BLaER1 (cell line): Measurements from ENCODE around the gene ZAR1L.
A peak's percentile ranks its signal among the peaks of the same experiment; 100 is the strongest.

Experiments
- H3K27ac ChIP-seq: shearing (Covaris generic); formaldehyde crosslinking; 2 replicates; pipeline ENCODE4 v1.8.1; 2022
- H3K27me3 ChIP-seq: shearing (Covaris generic); formaldehyde crosslinking; 2 replicates; pipeline ENCODE4 v1.8.1; 2022
- H3K36me3 ChIP-seq: shearing (Covaris generic); formaldehyde crosslinking; 2 replicates; pipeline ENCODE4 v1.8.1; 2022
- H3K4me1 ChIP-seq: shearing (Covaris generic); formaldehyde crosslinking; 2 replicates; pipeline ENCODE4 v1.8.1; 2022
- H3K4me2 ChIP-seq: shearing (Covaris generic); formaldehyde crosslinking; 2 replicates; pipeline ENCODE4 v1.8.1; 2022
- H3K4me3 ChIP-seq: shearing (Covaris generic); formaldehyde crosslinking; 2 replicates; pipeline ENCODE4 v1.8.1; 2022
- H3K9ac ChIP-seq: shearing (Covaris generic); formaldehyde crosslinking; 2 replicates; pipeline ENCODE4 v1.8.1; 2022
- H3K9me3 ChIP-seq: shearing (Covaris generic); formaldehyde crosslinking; 2 replicates; pipeline ENCODE4 v1.8.1; 2022
- H4K20me1 ChIP-seq: shearing (Covaris generic); formaldehyde crosslinking; 2 replicates; pipeline ENCODE4 v1.8.1; 2022
- Cebpa-rat ChIP-seq: shearing (Covaris generic); IDR thresholded peaks from 2 replicates; pipeline ENCODE4 v1.8.1; 2022

Gene ZAR1L

GRCh38 chr13:32320528-32320927, 5.4 kb upstream of the ZAR1L start:
- Histone ChIP-seq H3K9me3 (peaks cover 8% of the 10 kb centered on the region; the same call in 1 of the 2 replicates), H3K4me1 (peaks cover 12% of the 10 kb centered on the region), H3K27me3 (no peaks in the 10 kb centered on the region), H3K36me3 (peaks cover 53% of the 10 kb centered on the region), H3K9ac (no peak overlapping the region), H4K20me1 (no peaks in the 10 kb centered on the region), H3K4me3 (no peak overlapping the region), H3K27ac (no peak overlapping the region), H3K4me2 (no peak overlapping the region)
- no peak for TF ChIP-seq Cebpa-rat

GRCh38 chr13:32317716-32318465, 2.7 kb upstream of the ZAR1L start:
- Histone ChIP-seq H3K4me1 (peaks cover 21% of the 10 kb centered on the region), H4K20me1 (no peaks in the 10 kb centered on the region), H3K9ac (no peak overlapping the region), H3K9me3 (peaks cover 13% of the 10 kb centered on the region), H3K4me3 (no peak overlapping the region), H3K27ac (no peak overlapping the region), H3K36me3 (peaks cover 41% of the 10 kb centered on the region), H3K27me3 (no peaks in the 10 kb centered on the region), H3K4me2 (no peak overlapping the region)
- no peak for TF ChIP-seq Cebpa-rat

- Histone ChIP-seq H3K27ac (peak overlapping the region; percentile 94), H4K20me1 (no peaks in the 10 kb centered on the region)
Measured at GRCh38 chr13:32316501-32316900, 1.3 kb upstream of the ZAR1L start.

GRCh38 chr13:32316028-32316339, 821 bp upstream of the ZAR1L start:
- no peaks in the 10 kb centered on the region for H4K20me1 ChIP-seq
- H3K27ac ChIP-seq: peak overlapping the region; percentile 94
- no peaks in the 10 kb centered on the region for H3K27me3 ChIP-seq
- H3K9me3 ChIP-seq: peaks cover 5% of the 10 kb centered on the region; the same call in 1 of the 2 replicates
- peaks cover 21% of the 10 kb centered on the region for H3K4me1 ChIP-seq
- TF ChIP-seq Cebpa-rat: no peak
- H3K4me2 ChIP-seq: peak overlapping the region; percentile 91
- H3K36me3 ChIP-seq: peaks cover 22% of the 10 kb centered on the region
- H3K4me3 ChIP-seq: peak overlapping the region; percentile 81
- H3K9ac ChIP-seq: peak overlapping the region; percentile 88

More at GRCh38 chr13:32316501-32316900, 1.3 kb upstream of the ZAR1L start:
- Histone ChIP-seq H3K4me1 (peaks cover 21% of the 10 kb centered on the region), H3K36me3 (peaks cover 27% of the 10 kb centered on the region), H3K4me3 (peak overlapping the region; percentile 81), H3K9ac (peak overlapping the region; percentile 88), H3K27me3 (no peaks in the 10 kb centered on the region), H3K9me3 (peaks cover 5% of the 10 kb centered on the region; the same call in 1 of the 2 replicates), H3K4me2 (peak overlapping the region; percentile 91)
- TF ChIP-seq Cebpa-rat: no peak

- Histone ChIP-seq H3K9me3 (peaks cover 5% of the 10 kb centered on the region; the same call in 1 of the 2 replicates), H4K20me1 (no peaks in the 10 kb centered on the region), H3K4me3 (peak overlapping the region; percentile 81), H3K4me1 (peaks cover 30% of the 10 kb centered on the region), H3K4me2 (peak overlapping the region; percentile 91), H3K36me3 (peaks cover 9% of the 10 kb centered on the region; the same call in 1 of the 2 replicates), H3K27me3 (no peaks in the 10 kb centered on the region), H3K27ac (peak overlapping the region; percentile 94), H3K9ac (peak overlapping the region; percentile 88)
- TF ChIP-seq Cebpa-rat: no peak
Measured at GRCh38 chr13:32314271-32315237, 609 bp downstream of the ZAR1L start.

GRCh38 chr13:32311188-32311897, 3.8 kb downstream of the ZAR1L start:
- Histone ChIP-seq H4K20me1 (no peaks in the 10 kb centered on the region), H3K4me3 (no peak overlapping the region)

GRCh38 chr13:32310134-32310706, 4.9 kb downstream of the ZAR1L start:
- peaks cover 26% of the 10 kb centered on the region for H3K4me1 ChIP-seq
- no peak overlapping the region for H3K27ac ChIP-seq
- no peak overlapping the region for H3K4me3 ChIP-seq

More at GRCh38 chr13:32311188-32311897, 3.8 kb downstream of the ZAR1L start:
- H3K27me3 ChIP-seq: no peaks in the 10 kb centered on the region
- no peak overlapping the region for H3K27ac ChIP-seq
- peaks cover 30% of the 10 kb centered on the region for H3K4me1 ChIP-seq
- H3K36me3 ChIP-seq: no peaks in the 10 kb centered on the region
- no peak overlapping the region for H3K9ac ChIP-seq
- TF ChIP-seq Cebpa-rat: no peak
- peaks cover 5% of the 10 kb centered on the region; the same call in 1 of the 2 replicates for H3K9me3 ChIP-seq
- H3K4me2 ChIP-seq: no peak overlapping the region

GRCh38 chr13:32309312-32310133, 5.6 kb downstream of the ZAR1L start:
- Histone ChIP-seq H3K27ac (no peak overlapping the region; the same call in 1 of the 2 replicates), H3K4me2 (peak overlapping the region; percentile 38), H3K36me3 (no peaks in the 10 kb centered on the region), H3K4me3 (no peak overlapping the region), H3K9ac (no peak overlapping the region), H3K27me3 (no peaks in the 10 kb centered on the region), H3K4me1 (peaks cover 20% of the 10 kb centered on the region), H4K20me1 (no peaks in the 10 kb centered on the region), H3K9me3 (peaks cover 3% of the 10 kb centered on the region; the same call in 1 of the 2 replicates)
- no peak for TF ChIP-seq Cebpa-rat

More at GRCh38 chr13:32310134-32310706, 4.9 kb downstream of the ZAR1L start:
- Histone ChIP-seq H3K4me2 (0 out of 2 replicates have a peak overlapping the region, but pooled peaks have one; percentile 38), H4K20me1 (no peaks in the 10 kb centered on the region), H3K9me3 (peaks cover 5% of the 10 kb centered on the region; the same call in 1 of the 2 replicates), H3K36me3 (no peaks in the 10 kb centered on the region), H3K9ac (no peak overlapping the region), H3K27me3 (no peaks in the 10 kb centered on the region)
- no peak for TF ChIP-seq Cebpa-rat
